Measurements from ENCODE around the gene ZNF132.

DNA sequence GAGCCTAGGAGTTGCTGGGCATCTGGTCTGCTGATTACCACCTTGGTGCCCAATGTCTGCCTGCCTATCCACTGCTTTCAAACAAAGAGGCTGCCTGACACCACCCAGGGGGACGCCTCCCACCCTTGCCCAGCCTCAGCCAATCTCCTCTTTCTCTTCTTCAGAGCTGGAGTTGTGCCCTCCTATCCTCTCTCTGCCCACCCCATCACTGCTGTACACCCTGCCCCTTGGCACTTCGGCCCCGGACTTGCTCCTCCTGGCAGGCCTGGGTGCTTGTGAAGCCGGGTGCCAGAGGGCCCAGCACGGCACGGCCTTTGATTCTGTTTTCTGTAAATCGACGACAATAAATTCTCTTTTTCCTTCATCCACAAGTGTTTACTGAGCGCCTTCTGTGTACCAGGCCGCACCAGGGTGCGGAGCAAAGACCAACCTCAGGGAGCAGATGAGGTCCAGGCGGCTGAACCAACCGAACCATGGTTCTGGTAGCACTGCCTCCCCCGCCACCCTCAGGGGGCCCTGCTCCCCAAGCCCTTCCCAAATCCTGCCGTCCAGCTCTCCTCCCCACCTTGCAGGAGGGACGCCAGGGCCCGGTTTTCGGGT lies 39.5 kb downstream of the ZNF132 start:
- TF ChIP-seq HNRNPK (IDR thresholded peaks at IDR 0.05; ENCODE audit: low read depth, low read length, poor library complexity, severe bottlenecking) (no peak), ZFX (CRISPR knock-in tag; IDR thresholded peaks at IDR 0.05) (peak; percentile 7; the same call in 1 of the 2 replicates), SRSF1 (IDR thresholded peaks at IDR 0.05; ENCODE audit: low read depth, low read length) (no peak), NFE2L1 (tag; IDR thresholded peaks at IDR 0.05; ENCODE audit: borderline replicate concordance, low read depth) (no peak), POLR2AphosphoS5 (IDR thresholded peaks at IDR 0.05; ENCODE audit: control insufficient read depth, insufficient read depth, low read depth, low read length) (no peak), ZNF140 (CRISPR knock-in tag; IDR thresholded peaks at IDR 0.05) (no peak), XRCC5 (IDR thresholded peaks at IDR 0.05; ENCODE audit: low read depth, low read length) (no peak), ZNF76 (CRISPR knock-in tag; IDR thresholded peaks at IDR 0.05; ENCODE audit: borderline replicate concordance) (no peak), TGIF2 (CRISPR knock-in tag; IDR thresholded peaks at IDR 0.05) (no peak)
- TF ChIP-seq, protein P1, sequence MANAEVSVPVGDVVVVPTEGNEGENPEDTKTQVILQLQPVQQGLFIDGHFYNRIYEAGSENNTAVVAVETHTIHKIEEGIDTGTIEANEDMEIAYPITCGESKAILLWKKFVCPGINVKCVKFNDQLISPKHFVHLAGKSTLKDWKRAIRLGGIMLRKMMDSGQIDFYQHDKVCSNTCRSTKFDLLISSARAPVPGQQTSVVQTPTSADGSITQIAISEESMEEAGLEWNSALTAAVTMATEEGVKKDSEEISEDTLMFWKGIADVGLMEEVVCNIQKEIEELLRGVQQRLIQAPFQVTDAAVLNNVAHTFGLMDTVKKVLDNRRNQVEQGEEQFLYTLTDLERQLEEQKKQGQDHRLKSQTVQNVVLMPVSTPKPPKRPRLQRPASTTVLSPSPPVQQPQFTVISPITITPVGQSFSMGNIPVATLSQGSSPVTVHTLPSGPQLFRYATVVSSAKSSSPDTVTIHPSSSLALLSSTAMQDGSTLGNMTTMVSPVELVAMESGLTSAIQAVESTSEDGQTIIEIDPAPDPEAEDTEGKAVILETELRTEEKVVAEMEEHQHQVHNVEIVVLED (CRISPR knock-in tag; IDR thresholded peaks at IDR 0.05): no peak
- TF ChIP-seq, protein P2, sequence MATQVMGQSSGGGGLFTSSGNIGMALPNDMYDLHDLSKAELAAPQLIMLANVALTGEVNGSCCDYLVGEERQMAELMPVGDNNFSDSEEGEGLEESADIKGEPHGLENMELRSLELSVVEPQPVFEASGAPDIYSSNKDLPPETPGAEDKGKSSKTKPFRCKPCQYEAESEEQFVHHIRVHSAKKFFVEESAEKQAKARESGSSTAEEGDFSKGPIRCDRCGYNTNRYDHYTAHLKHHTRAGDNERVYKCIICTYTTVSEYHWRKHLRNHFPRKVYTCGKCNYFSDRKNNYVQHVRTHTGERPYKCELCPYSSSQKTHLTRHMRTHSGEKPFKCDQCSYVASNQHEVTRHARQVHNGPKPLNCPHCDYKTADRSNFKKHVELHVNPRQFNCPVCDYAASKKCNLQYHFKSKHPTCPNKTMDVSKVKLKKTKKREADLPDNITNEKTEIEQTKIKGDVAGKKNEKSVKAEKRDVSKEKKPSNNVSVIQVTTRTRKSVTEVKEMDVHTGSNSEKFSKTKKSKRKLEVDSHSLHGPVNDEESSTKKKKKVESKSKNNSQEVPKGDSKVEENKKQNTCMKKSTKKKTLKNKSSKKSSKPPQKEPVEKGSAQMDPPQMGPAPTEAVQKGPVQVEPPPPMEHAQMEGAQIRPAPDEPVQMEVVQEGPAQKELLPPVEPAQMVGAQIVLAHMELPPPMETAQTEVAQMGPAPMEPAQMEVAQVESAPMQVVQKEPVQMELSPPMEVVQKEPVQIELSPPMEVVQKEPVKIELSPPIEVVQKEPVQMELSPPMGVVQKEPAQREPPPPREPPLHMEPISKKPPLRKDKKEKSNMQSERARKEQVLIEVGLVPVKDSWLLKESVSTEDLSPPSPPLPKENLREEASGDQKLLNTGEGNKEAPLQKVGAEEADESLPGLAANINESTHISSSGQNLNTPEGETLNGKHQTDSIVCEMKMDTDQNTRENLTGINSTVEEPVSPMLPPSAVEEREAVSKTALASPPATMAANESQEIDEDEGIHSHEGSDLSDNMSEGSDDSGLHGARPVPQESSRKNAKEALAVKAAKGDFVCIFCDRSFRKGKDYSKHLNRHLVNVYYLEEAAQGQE (IDR thresholded peaks at IDR 0.05; ENCODE audit: borderline replicate concordance): no peak
- TF ChIP-seq, protein P2 (CRISPR knock-in tag; IDR thresholded peaks at IDR 0.05; ENCODE audit: low read depth): no peak
- TF ChIP-seq, protein P3, sequence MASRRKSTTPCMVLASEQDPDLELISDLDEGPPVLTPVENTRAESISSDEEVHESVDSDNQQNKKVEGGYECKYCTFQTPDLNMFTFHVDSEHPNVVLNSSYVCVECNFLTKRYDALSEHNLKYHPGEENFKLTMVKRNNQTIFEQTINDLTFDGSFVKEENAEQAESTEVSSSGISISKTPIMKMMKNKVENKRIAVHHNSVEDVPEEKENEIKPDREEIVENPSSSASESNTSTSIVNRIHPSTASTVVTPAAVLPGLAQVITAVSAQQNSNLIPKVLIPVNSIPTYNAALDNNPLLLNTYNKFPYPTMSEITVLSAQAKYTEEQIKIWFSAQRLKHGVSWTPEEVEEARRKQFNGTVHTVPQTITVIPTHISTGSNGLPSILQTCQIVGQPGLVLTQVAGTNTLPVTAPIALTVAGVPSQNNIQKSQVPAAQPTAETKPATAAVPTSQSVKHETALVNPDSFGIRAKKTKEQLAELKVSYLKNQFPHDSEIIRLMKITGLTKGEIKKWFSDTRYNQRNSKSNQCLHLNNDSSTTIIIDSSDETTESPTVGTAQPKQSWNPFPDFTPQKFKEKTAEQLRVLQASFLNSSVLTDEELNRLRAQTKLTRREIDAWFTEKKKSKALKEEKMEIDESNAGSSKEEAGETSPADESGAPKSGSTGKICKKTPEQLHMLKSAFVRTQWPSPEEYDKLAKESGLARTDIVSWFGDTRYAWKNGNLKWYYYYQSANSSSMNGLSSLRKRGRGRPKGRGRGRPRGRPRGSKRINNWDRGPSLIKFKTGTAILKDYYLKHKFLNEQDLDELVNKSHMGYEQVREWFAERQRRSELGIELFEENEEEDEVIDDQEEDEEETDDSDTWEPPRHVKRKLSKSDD (conservative IDR thresholded peaks at IDR 0.05; ENCODE audit: low read length): no peak

Measured in K562 (cell line).